Right lobe of liver (tissue), 6 donors: ENCODE data around the gene LONRF2. TPM values are rescaled to one million over a fixed set of nuclear protein-coding genes. Genes with fewer than 3 reads are reported as not detected.

ENCODE experiments used
- ATAC-seq, 4 donors: fragments of 200-7000 bp; cut with Tn5 transposase; one replicate each; pipeline ENCODE4 v1.9.1; 2020; ENCODE audit warnings: mild to moderate bottlenecking in 4 of 4, moderate library complexity in 4 of 4
- DNase-seq, 3 donors: peaks; one replicate each; pipeline ENCODE4 v3.0.0-alpha.2; 2020
- H3K27ac ChIP-seq, 3 donors: fragments of 200-600 bp; one replicate each; pipeline ENCODE4 v1.8.0; 2022
- H3K27me3 ChIP-seq, 2 donors: fragments of 200-600 bp; one replicate each; pipeline ENCODE4 v1.8.0; 2022
- H3K36me3 ChIP-seq, 4 donors: fragments of 200-600 bp; sonication (generic) in 1 of 4; one replicate each; pipeline versions ENCODE4 v1.5.1 to v1.8.0; 2017 to 2022; ENCODE audit warnings: control low read depth in 1 of 4
- H3K4me1 ChIP-seq, 4 donors: fragments of 200-600 bp; sonication (generic) in 1 of 4; one replicate each; pipeline versions ENCODE4 v1.5.1 to v1.8.0; 2017 to 2022; ENCODE audit warnings: control low read depth in 1 of 4
- H3K4me3 ChIP-seq, 3 donors: fragments of 200-600 bp; one replicate each; pipeline ENCODE4 v1.8.0; 2022
- H3K9me3 ChIP-seq, 4 donors: fragments of 200-600 bp; sonication (generic) in 1 of 4; one replicate each; pipeline versions ENCODE4 v1.5.1 to v1.8.0; 2017 to 2022; ENCODE audit warnings: control low read depth in 1 of 4
- CTCF ChIP-seq, 4 donors: fragments of 200-600 bp in 3 of 4; fragments of 450-650 bp in 1 of 4; IDR thresholded peaks; one replicate each; pipeline versions ENCODE4 v1.5.1 to v1.8.0; 2016 to 2022; ENCODE audit warnings: antibody characterized with exemption in 4 of 4, mild to moderate bottlenecking in 2 of 4
- POLR2A ChIP-seq: fragments of 450-650 bp; IDR thresholded peaks from one replicate; pipeline ENCODE4 v1.6.1; 2017; ENCODE audit warnings: antibody characterized with exemption, mild to moderate bottlenecking
- WGBS: methylation state at CpG from one replicate; pipeline ENCODE4 v1.1.6; 2018; ENCODE audit warnings: low coverage, low lambda C conversion rate; ENCODE audit not compliant: insufficient coverage; ENCODE audit errors: missing lambda C conversion rate; 5-methylcytosine and 5-hydroxymethylcytosine counted together
- intact Hi-C, 2 donors: fragments of 100-400 bp; cut with DNase I; formaldehyde crosslinking; loops; one replicate each; pipeline versions ENCODE4 v1.11.2 to v1.14.1; 2022
- total RNA-seq, 6 experiments: library from RNA; depleted of rRNA in 2 of 6; stranded (reverse); fragments of >200 nt in 2 of 6; fragmentation: NEBNext Ultra II Directional in 3 of 6; extraction: Animal tissue kit (Norgen Biotek cat#: 25700) in 3 of 6; gene quantifications; one replicate each; pipeline versions ENCODE4 v1.1.0 to v1.2.4, GENCODE V29; 2016 to 2023
- donor health status: DM: no; HTN: yes; CAD: no.
- donor health status: DM: no; HTN: no; CAD: no.
- donor health status: DM: no; HTN: no; CAD: no.
- donor health status: DM: no; HTN: yes; CAD: no.
- donor health status: DM: no; HTN: yes; CAD: no.

LONRF2 gene
- total RNA-seq, 6 experiments from 2014 or later: 0.51 to 2.5 (median 1.7) TPM

GRCh38 chr2:100262555-100263320, 59.6 kb downstream of the LONRF2 start:
- Histone ChIP-seq H3K9me3 (no peaks in the 10 kb centered on the region), H3K4me1 (no peaks in the 10 kb centered on the region), H3K4me3 (no peak overlapping the region), H3K27me3 (no peaks in the 10 kb centered on the region), H3K27ac (no peak overlapping the region), H3K36me3 (no peaks in the 10 kb centered on the region)
- TF ChIP-seq CTCF (IDR thresholded peaks at IDR 0.05) (peak; percentile 94 to 98 (median 96)), POLR2A (no peak)
- peak; percentile 71 to 78 (median 74) for DNase-seq
- intact Hi-C loops: no loop called here
- peak; percentile 84 to 89 (median 86) for ATAC-seq
- WGBS: 25% methylated on average over 6 of the region's 13 CpGs

- H3K27me3 ChIP-seq: no peaks in the 10 kb centered on the region
- DNase-seq (no peak), ATAC-seq (peak in 3 of 4 donors; percentile 14 to 43 (median 19))
- H3K36me3 ChIP-seq: no peaks in the 10 kb centered on the region
- intact Hi-C loops: no loop called here
- WGBS: 71% methylated on average over 4 of the region's 4 CpGs
- TF ChIP-seq CTCF (IDR thresholded peaks at IDR 0.05): no peak
- no peak for TF ChIP-seq POLR2A
- H3K4me1 ChIP-seq: no peaks in the 10 kb centered on the region
- H3K9me3 ChIP-seq: no peaks in the 10 kb centered on the region
- no peak overlapping the region for H3K27ac ChIP-seq
- H3K4me3 ChIP-seq: no peak overlapping the region
Observed at GRCh38 chr2:100262046-100262445, 60.3 kb downstream of the LONRF2 start.

GRCh38 chr2:100260712-100261620, 61.3 kb downstream of the LONRF2 start:
- intact Hi-C loops: no loop called here
- ATAC-seq (peak; percentile 79 to 90 (median 86)), DNase-seq (peak; percentile 67 to 74 (median 72))
- Histone ChIP-seq H3K36me3 (no peaks in the 10 kb centered on the region), H3K4me3 (no peak overlapping the region), H3K27me3 (no peaks in the 10 kb centered on the region), H3K27ac (no peak overlapping the region), H3K9me3 (no peaks in the 10 kb centered on the region), H3K4me1 (no peaks in the 10 kb centered on the region)
- 31% methylated on average over 7 of the region's 15 CpGs for WGBS
- TF ChIP-seq POLR2A (no peak), CTCF (IDR thresholded peaks at IDR 0.05) (peak; percentile 63 to 89 (median 67))

GRCh38 chr2:100259106-100259505, 63.2 kb downstream of the LONRF2 start:
- ATAC-seq (no peak), DNase-seq (no peak)
- TF ChIP-seq CTCF (IDR thresholded peaks at IDR 0.05) (no peak), POLR2A (no peak)
- no peaks in the 10 kb centered on the region for H3K36me3 ChIP-seq
- intact Hi-C loops: loop anchor here in 1 of 2 donors (10.0 kb wide), 1 partner anchor 704 kb away; no protein-coding TSS in a partner anchor
- H3K27ac ChIP-seq: no peak overlapping the region
- H3K4me3 ChIP-seq: no peak overlapping the region
- 73% methylated on average over 7 of the region's 8 CpGs for WGBS
- no peaks in the 10 kb centered on the region for H3K9me3 ChIP-seq
- H3K4me1 ChIP-seq: no peaks in the 10 kb centered on the region
- H3K27me3 ChIP-seq: no peaks in the 10 kb centered on the region
